ENCODE results near the gene RNF40.

The RNF40 gene

DNA sequence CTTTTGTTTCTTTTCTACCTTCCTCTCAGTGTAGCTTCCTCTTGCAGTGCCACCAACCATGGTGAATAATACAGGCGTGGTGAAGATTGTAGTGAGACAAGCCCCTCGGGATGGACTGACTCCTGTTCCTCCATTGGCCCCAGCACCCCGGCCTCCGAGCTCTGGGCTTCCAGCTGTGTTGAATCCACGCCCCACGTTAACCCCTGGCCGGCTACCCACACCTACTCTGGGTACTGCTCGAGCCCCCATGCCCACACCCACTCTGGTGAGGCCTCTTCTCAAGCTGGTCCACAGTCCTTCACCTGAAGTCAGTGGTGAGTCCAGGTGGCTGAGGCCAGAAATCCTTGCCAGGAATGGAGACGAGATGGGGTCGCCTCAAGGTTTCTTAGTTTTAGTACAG, 39.2 kb upstream of the RNF40 start:
- TF ChIP-seq, protein P1, sequence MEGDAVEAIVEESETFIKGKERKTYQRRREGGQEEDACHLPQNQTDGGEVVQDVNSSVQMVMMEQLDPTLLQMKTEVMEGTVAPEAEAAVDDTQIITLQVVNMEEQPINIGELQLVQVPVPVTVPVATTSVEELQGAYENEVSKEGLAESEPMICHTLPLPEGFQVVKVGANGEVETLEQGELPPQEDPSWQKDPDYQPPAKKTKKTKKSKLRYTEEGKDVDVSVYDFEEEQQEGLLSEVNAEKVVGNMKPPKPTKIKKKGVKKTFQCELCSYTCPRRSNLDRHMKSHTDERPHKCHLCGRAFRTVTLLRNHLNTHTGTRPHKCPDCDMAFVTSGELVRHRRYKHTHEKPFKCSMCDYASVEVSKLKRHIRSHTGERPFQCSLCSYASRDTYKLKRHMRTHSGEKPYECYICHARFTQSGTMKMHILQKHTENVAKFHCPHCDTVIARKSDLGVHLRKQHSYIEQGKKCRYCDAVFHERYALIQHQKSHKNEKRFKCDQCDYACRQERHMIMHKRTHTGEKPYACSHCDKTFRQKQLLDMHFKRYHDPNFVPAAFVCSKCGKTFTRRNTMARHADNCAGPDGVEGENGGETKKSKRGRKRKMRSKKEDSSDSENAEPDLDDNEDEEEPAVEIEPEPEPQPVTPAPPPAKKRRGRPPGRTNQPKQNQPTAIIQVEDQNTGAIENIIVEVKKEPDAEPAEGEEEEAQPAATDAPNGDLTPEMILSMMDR (IDR thresholded peaks at IDR 0.05; ENCODE audit: low read depth, low read length, poor library complexity, severe bottlenecking): no peak
- TF ChIP-seq EZH2phosphoT487 (IDR thresholded peaks at IDR 0.05; ENCODE audit: borderline replicate concordance, low read length): no peak
- H3K79me2 ChIP-seq (ENCODE audit: control insufficient read depth, low read length): peaks cover 49% of the 10 kb centered on the region
- H3K9me3 ChIP-seq (ENCODE audit: control insufficient read depth, insufficient read depth, low read length): no peaks in the 10 kb centered on the region
- H3K4me1 ChIP-seq (ENCODE audit: control insufficient read depth, low read length): no peaks in the 10 kb centered on the region
- no peak overlapping the region for H3K27ac ChIP-seq (ENCODE audit: low read depth, low read length)
- H4K20me1 ChIP-seq (ENCODE audit: control insufficient read depth, insufficient read depth, low read depth, low read length): no peaks in the 10 kb centered on the region
- no peaks in the 10 kb centered on the region for H3F3A ChIP-seq (ENCODE audit: control insufficient read depth, insufficient read depth)
- no peaks in the 10 kb centered on the region for H3K27me3 ChIP-seq (ENCODE audit: control insufficient read depth, low read length)
- peaks cover 89% of the 10 kb centered on the region for H3K36me3 ChIP-seq (ENCODE audit: control insufficient read depth, low read length)
- no peak overlapping the region for H3K4me3 ChIP-seq (ENCODE audit: low read length)
- H3K4me2 ChIP-seq (ENCODE audit: low read length): no peak overlapping the region
- H3K9me2 ChIP-seq (replicated peaks; ENCODE audit: control insufficient read depth, low read length): no peaks in the 10 kb centered on the region

DNA sequence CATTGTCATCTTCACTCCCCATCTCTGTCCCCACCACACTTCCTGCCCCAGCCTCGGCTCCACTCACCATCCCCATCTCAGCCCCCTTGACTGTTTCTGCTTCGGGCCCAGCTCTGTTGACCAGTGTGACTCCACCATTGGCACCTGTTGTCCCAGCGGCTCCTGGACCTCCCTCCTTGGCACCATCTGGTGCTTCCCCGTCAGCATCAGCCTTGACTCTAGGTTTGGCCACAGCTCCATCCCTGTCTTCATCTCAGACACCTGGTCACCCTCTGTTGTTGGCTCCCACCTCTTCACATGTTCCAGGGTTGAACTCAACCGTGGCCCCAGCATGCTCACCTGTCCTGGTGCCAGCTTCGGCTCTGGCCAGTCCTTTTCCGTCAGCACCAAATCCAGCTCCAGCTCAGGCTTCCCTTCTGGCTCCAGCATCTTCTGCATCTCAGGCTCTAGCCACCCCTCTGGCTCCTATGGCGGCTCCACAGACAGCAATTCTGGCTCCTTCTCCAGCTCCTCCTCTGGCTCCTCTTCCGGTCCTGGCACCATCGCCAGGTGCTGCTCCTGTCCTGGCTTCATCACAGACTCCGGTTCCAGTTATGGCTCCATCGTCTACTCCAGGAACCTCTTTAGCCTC, 38.3 kb upstream of the RNF40 start:
- Histone ChIP-seq H3K27ac (ENCODE audit: low read depth, low read length) (no peak overlapping the region), H3K9me2 (replicated peaks; ENCODE audit: control insufficient read depth, low read length) (no peaks in the 10 kb centered on the region), H4K20me1 (ENCODE audit: control insufficient read depth, insufficient read depth, low read depth, low read length) (no peaks in the 10 kb centered on the region), H3K9me3 (ENCODE audit: control insufficient read depth, insufficient read depth, low read length) (no peaks in the 10 kb centered on the region), H3K4me1 (ENCODE audit: control insufficient read depth, low read length) (no peaks in the 10 kb centered on the region), H3K4me3 (ENCODE audit: low read length) (no peak overlapping the region), H3K27me3 (ENCODE audit: control insufficient read depth, low read length) (no peaks in the 10 kb centered on the region), H3K79me2 (ENCODE audit: control insufficient read depth, low read length) (peaks cover 47% of the 10 kb centered on the region), H3K4me2 (ENCODE audit: low read length) (no peak overlapping the region), H3F3A (ENCODE audit: control insufficient read depth, insufficient read depth) (0 out of 2 replicates have a peak, but pooled peaks cover 2% of the 10 kb centered on the region), H3K36me3 (ENCODE audit: control insufficient read depth, low read length) (peaks cover 92% of the 10 kb centered on the region)
- TF ChIP-seq EZH2phosphoT487 (IDR thresholded peaks at IDR 0.05; ENCODE audit: borderline replicate concordance, low read length): no peak
- TF ChIP-seq, protein P1 (IDR thresholded peaks at IDR 0.05; ENCODE audit: low read depth, low read length, poor library complexity, severe bottlenecking): no peak

DNA sequence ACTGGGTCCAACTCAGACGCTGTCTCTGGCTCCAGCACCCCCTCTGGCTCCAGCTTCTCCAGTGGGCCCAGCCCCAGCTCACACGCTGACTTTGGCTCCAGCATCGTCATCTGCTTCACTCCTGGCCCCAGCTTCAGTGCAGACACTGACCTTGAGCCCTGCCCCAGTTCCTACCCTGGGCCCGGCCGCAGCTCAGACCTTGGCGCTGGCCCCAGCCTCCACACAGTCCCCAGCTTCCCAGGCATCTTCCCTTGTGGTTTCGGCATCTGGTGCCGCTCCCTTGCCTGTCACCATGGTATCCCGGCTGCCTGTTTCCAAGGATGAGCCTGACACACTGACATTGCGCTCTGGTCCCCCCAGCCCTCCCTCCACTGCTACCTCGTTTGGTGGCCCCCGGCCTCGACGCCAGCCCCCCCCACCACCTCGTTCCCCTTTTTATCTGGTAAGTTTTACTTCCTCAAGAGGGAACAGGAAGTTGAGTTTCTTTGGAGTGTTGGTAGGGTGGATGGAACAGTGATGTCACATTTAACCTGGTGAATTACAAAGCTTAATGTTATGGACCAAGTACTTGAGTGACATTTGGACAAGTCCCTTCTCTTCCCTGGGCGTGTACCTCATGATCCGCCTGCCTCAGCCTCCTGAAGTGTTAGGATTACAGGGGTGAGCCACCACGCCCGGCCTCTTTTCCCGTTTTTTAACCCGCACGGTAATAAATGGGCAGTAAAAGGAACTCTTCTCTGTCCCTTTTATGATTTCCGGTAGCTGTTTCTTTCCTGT, 37.3 kb upstream of the RNF40 start:
- TF ChIP-seq, protein P1 (IDR thresholded peaks at IDR 0.05; ENCODE audit: low read depth, low read length, poor library complexity, severe bottlenecking): no peak
- no peak for TF ChIP-seq EZH2phosphoT487 (IDR thresholded peaks at IDR 0.05; ENCODE audit: borderline replicate concordance, low read length)
- no peaks in the 10 kb centered on the region for H3K27me3 ChIP-seq (ENCODE audit: control insufficient read depth, low read length)
- H3K9me2 ChIP-seq (replicated peaks; ENCODE audit: control insufficient read depth, low read length): no peaks in the 10 kb centered on the region
- peaks cover 45% of the 10 kb centered on the region for H3K79me2 ChIP-seq (ENCODE audit: control insufficient read depth, low read length)
- 0 out of 2 replicates have a peak, but pooled peaks cover 2% of the 10 kb centered on the region for H3F3A ChIP-seq (ENCODE audit: control insufficient read depth, insufficient read depth)
- H3K4me1 ChIP-seq (ENCODE audit: control insufficient read depth, low read length): no peaks in the 10 kb centered on the region
- no peaks in the 10 kb centered on the region for H3K9me3 ChIP-seq (ENCODE audit: control insufficient read depth, insufficient read depth, low read length)
- no peak overlapping the region for H3K27ac ChIP-seq (ENCODE audit: low read depth, low read length)
- no peak overlapping the region for H3K4me3 ChIP-seq (ENCODE audit: low read length)
- H3K36me3 ChIP-seq (ENCODE audit: control insufficient read depth, low read length): peaks cover 95% of the 10 kb centered on the region
- no peaks in the 10 kb centered on the region for H4K20me1 ChIP-seq (ENCODE audit: control insufficient read depth, insufficient read depth, low read depth, low read length)
- no peak overlapping the region for H3K4me2 ChIP-seq (ENCODE audit: low read length)
